GM21381 (cell line): ENCODE data around the gene GBA2.

Experiments used
- ATAC-seq: cut with Tn5 transposase; IDR thresholded peaks from one replicate; pipeline ENCODE4 v1.9.1; 2021; ENCODE audit warnings: mild to moderate bottlenecking, moderate library complexity; ENCODE audit not compliant: unreplicated experiment

Gene GBA2

GRCh38 chr9:35718721-35719511 lies 30.1 kb downstream of the GBA2 start:
- no peak for ATAC-seq

GRCh38 chr9:35717132-35717870 lies 31.7 kb downstream of the GBA2 start:
- ATAC-seq: no peak

- no peak for ATAC-seq
Measured at GRCh38 chr9:35716230-35716629, 32.8 kb downstream of the GBA2 start.

- ATAC-seq: no peak
Measured at GRCh38 chr9:35714579-35715252, 34.3 kb downstream of the GBA2 start.

- ATAC-seq: no peak
Measured at GRCh38 chr9:35714123-35714522, 34.9 kb downstream of the GBA2 start.

- ATAC-seq: no peak
Measured at GRCh38 chr9:35713578-35713977, 35.5 kb downstream of the GBA2 start.

GRCh38 chr9:35712762-35713400 lies 36.1 kb downstream of the GBA2 start:
- no peak for ATAC-seq

- ATAC-seq: peak; percentile 66
Measured at GRCh38 chr9:35711501-35712428, 37.3 kb downstream of the GBA2 start.

GRCh38 chr9:35710818-35711500 lies 38.1 kb downstream of the GBA2 start:
- no peak for ATAC-seq

GRCh38 chr9:35708146-35708545 lies 40.9 kb downstream of the GBA2 start:
- ATAC-seq: no peak

- ATAC-seq: no peak
Measured at GRCh38 chr9:35706951-35707350, 42.1 kb downstream of the GBA2 start.

GRCh38 chr9:35705836-35706430 lies 43.1 kb downstream of the GBA2 start:
- ATAC-seq: no peak

- ATAC-seq: no peak
Measured at GRCh38 chr9:35705372-35705771, 43.7 kb downstream of the GBA2 start.

- ATAC-seq: no peak
Measured at GRCh38 chr9:35703906-35704672, 44.9 kb downstream of the GBA2 start.

GRCh38 chr9:35702696-35703095 lies 46.3 kb downstream of the GBA2 start:
- ATAC-seq: no peak

GRCh38 chr9:35700942-35701341 lies 48.1 kb downstream of the GBA2 start:
- no peak for ATAC-seq

GRCh38 chr9:35700031-35700430 lies 49.0 kb downstream of the GBA2 start:
- ATAC-seq: no peak

GRCh38 chr9:35698231-35698630 lies 50.8 kb downstream of the GBA2 start:
- no peak for ATAC-seq
